RCC 7860 (cell line): ENCODE measurements around the gene ZFY.

Experiments
- DNase-seq: peaks from one replicate; pipeline ENCODE4 v3.0.0-alpha.2; 2015; ENCODE audit warnings: low spot score
- FAIRE-seq: peaks from 2 replicates; lab custom pipeline; 2012; peaks lifted over from hg19 to GRCh38; lab: Jason Lieb, UNC

ZFY gene

GRCh38 chrY:2934861-2935715 lies at the start of gene ZFY:
TSS of gene ZFY (plus strand) at chrY:2935381. CDS start at chrY:2953937, 18,556 bp downstream.
- FAIRE-seq (no peak), DNase-seq (peak; percentile 25)

GRCh38 chrY:2885880-2886279 lies 49.3 kb upstream of the ZFY start:
- FAIRE-seq (no peak), DNase-seq (no peak)

GRCh38 chrY:2887386-2887785 lies 47.8 kb upstream of the ZFY start:
- DNase-seq, result peak; percentile 9
- FAIRE-seq, result no peak

- FAIRE-seq, result no peak
- peak; percentile 39 for DNase-seq
These were observed 47.2 kb upstream of the ZFY start for GRCh38 chrY:2887955-2888354.

GRCh38 chrY:2893471-2893870 lies 41.7 kb upstream of the ZFY start:
- DNase-seq (no peak), FAIRE-seq (peak; percentile 40)

GRCh38 chrY:2896050-2896449 lies 39.1 kb upstream of the ZFY start:
- no peak for FAIRE-seq
- no peak for DNase-seq

- FAIRE-seq, result no peak
These were observed 27.8 kb upstream of the ZFY start for GRCh38 chrY:2907356-2907755.

GRCh38 chrY:2913066-2913815 lies 21.9 kb upstream of the ZFY start:
- peak; percentile 10 for DNase-seq
- peak; percentile 68 for FAIRE-seq

More at GRCh38 chrY:2907356-2907755, 27.8 kb upstream of the ZFY start:
- DNase-seq, result no peak

GRCh38 chrY:2934078-2934477 lies 1.1 kb upstream of the ZFY start:
- no peak for FAIRE-seq
- DNase-seq, result no peak

GRCh38 chrY:2935716-2936435 lies 695 bp downstream of the ZFY start:
- DNase-seq (peak; percentile 83), FAIRE-seq (peak; percentile 61)

- DNase-seq, result no peak
- no peak for FAIRE-seq
These were observed 1.2 kb downstream of the ZFY start for GRCh38 chrY:2936436-2936750.

- no peak for FAIRE-seq
These were observed 2.0 kb downstream of the ZFY start for GRCh38 chrY:2937149-2937548.

GRCh38 chrY:2949590-2950252 lies 14.5 kb downstream of the ZFY start:
- peak; percentile 52 for DNase-seq
- FAIRE-seq, result peak; percentile 81

More at GRCh38 chrY:2937149-2937548, 2.0 kb downstream of the ZFY start:
- no peak for DNase-seq

GRCh38 chrY:2950655-2951054 lies 15.5 kb downstream of the ZFY start:
- DNase-seq (no peak), FAIRE-seq (no peak)

- DNase-seq, result no peak
- FAIRE-seq, result no peak
These were observed 17.7 kb downstream of the ZFY start for GRCh38 chrY:2952912-2953311.

GRCh38 chrY:2954735-2955134 lies 19.6 kb downstream of the ZFY start:
- DNase-seq (no peak), FAIRE-seq (no peak)

- FAIRE-seq (no peak), DNase-seq (no peak)
These were observed 20.4 kb downstream of the ZFY start for GRCh38 chrY:2955561-2955960.

- DNase-seq (no peak), FAIRE-seq (peak; percentile 44)
These were observed 26.9 kb downstream of the ZFY start for GRCh38 chrY:2962061-2962460.

- DNase-seq, result no peak
- FAIRE-seq, result no peak
These were observed 29.6 kb downstream of the ZFY start for GRCh38 chrY:2964814-2965213.

GRCh38 chrY:2965629-2966028 lies 30.4 kb downstream of the ZFY start:
- FAIRE-seq (no peak), DNase-seq (no peak)

GRCh38 chrY:2969561-2969960 lies 34.4 kb downstream of the ZFY start:
- FAIRE-seq (peak; percentile 75), DNase-seq (no peak)
